GM18873 (cell line): ENCODE measurements around the gene PCP4.

Experiments
- ATAC-seq: cut with Tn5 transposase; IDR thresholded peaks from one replicate; pipeline ENCODE4 v1.9.1; 2021; ENCODE audit warnings: mild to moderate bottlenecking, moderate library complexity, moderate number of reproducible peaks; ENCODE audit not compliant: unreplicated experiment, low FRiP score

PCP4 gene

DNA sequence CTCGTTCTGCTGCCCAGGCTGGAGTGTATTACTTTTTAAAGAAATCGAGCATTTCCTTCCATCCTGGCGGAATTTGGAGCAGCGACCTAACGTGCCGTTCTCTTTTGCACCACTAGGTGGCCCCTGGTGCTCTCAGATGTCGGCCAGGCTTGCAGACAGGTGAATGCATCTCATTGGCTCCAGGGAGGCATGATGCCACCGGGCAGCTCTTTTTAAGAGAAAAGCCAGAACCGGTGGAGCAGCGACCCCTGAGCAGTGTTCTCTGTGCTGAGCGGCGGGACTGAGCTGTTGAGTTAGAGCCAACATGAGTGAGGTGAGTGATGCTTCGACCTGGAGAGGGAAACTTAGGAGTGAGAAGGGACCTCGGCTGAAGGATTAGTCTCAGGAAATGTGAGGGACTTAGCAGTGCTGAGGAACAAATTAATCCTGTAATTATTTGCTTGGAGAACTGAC is at the start of gene PCP4:
TSS of gene PCP4 (plus strand) at position 241 of the 453 bp plus-strand sequence. CDS start at position 305, 64 bp downstream.
- ATAC-seq: no peak

DNA sequence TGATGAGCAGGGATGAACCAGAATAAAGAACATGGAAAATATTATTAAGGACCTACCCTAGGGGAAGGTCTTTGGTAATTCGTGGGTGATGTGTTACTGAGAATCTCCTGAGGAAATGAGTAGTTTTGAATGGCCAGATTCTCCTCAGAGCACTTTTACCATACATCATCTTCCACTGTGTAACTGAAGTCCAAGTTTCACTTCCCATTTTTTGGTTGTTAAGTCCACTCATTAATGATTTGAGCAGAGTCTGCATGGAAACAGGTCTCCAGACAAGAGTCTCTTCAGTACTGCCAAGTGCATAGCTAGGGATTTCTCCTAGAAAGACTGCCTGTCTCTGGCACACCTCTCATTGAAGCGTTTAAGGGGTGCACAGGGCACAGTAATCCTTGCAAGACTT is 48.7 kb upstream of the PCP4 start:
- ATAC-seq: no peak

DNA sequence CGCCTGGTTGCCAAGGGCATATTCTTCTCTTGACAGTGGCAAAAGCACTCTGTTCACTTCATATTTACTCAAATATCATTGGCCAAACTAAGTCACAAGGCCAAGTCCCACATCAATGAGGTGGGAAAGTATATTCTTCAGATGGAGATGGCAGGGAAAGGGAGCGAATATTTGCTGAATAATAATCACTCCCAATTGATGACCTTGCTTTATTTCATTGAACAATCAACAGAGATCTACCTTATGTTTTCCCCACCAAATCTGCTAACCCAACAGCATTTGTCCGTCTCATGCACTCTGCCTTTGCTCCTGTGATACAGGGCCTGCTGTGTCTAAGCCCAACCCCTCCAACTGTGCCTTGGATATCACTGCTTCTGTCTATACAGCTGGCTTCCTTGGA is 45.2 kb upstream of the PCP4 start:
- ATAC-seq: no peak

DNA sequence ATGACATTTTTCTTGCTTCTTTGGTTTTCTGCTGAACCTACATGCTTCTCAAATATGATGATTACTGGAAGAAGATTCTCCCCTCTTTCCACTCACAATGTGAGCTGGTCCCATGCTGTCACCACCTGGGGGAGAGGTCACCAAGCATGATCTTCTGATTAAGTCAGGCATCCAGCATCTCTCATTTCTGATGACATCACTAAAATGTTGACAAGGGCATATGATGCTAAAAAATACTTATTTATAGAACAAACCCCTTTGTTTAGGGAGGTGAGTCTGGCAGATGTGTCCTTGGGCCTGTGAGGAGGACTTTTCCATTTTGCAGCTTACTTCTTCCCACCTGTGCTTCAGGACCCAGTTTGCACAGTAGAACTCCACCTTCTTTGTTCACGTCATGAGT is 42.0 kb upstream of the PCP4 start:
- ATAC-seq: no peak

DNA sequence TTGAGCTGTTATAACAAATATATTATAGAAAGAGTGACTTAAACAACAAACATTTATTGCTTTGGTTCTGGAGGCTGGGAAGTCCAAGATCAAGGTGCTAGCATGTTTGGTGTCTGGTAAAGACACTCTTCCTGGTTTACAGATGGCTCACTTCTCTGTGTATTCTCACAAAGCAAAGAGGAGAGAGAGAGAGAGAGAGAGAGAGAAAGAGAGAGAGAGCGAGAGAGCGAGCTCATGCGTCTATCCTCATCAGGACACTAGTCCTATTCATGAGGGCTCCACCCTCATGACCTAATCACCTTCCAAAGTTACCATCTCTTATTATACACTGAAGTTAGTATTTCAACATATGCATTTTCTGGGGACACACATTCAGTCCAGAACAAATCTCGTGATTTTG is 32.7 kb upstream of the PCP4 start:
- ATAC-seq: no peak

DNA sequence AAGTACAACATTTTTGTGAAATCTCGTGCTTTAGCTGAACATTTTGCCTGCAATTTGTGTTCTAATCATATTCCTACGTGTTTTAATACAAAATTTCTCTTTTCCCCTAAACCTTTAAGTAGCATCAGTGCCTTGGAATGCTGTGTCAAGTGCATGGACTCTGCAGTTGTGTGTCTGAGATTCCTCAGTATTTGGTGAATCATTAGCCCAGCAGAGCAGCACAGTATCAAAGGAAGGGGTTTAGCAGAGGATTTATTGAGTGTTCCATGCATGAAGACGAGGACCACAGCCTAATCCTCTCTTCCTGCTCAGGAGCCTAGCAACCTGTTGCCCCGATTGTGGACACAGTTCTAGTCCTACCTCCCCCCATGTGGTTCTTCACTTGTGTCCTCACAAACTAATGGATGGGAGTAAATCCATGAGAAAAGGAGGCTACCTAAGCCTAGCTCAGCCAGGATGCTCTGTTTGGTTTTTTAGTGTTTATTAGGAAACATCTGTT is 29.3 kb upstream of the PCP4 start:
- ATAC-seq: no peak

DNA sequence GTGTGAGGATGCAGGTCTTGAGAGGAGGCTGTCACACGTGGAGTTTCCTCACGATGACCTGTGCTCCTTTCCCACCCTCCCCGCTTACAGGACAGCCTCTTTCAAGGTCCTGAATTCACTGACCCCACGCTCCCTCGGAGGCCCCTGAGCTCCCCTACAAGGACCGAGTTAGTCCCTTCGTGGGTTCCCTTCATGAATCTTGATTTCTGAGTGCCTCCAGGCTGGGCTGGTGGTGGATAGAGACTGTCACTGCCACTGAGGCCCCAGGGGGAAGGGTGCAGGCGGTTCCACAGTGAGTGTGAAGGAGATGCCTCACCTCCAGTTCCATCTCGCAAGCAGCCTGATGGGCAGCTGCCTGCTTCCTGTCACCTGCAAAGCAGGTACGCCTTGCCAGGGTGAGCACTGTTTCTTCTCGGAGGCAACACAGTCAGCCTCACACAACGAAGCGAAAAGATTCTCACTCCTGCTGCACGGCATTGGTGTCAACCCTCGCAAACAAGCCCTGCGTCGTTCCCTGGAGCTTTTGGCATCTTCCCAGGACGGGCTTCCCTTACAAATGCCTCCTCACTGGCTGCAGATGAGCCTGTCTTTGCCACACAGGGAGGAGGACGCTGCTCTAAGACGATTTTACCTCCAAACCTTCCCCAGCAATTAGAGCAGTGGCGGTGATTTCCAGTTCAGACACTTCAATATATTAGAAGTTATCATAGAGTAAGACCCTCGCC is 26.7 kb upstream of the PCP4 start:
- ATAC-seq: no peak

DNA sequence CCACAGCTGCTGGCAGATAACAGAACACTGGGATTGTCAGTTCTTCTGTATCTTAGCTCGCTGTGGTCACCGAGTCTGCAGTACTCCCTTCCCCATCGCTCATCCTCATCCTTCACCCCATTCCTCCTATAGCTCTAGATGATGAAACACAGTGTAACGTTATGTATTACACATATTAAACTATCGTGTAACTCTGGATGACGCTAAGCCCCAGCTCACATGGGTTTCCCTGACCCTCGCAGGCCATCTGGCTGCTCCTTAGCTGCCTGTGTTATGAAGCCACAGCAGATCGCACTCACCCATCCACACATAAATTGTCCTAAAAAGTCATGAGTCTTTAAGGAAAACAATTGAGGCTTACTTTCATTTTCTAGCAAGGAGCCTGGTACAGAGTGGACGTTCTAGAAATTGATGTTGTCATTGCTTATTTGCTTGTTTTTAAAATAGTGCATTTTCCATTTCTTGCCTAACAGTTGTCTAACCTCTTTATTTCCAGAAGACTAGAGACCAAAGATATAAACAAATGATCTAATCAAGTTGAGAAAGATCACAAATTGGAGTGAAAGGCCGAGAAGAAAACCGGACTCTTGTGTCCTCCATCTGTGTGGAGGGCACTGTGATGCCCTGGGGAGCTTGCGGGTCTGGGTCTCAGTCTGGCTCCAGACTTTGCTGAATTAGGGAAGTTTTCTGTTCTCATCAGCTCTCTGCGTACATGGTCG is 24.3 kb upstream of the PCP4 start:
- ATAC-seq: no peak

DNA sequence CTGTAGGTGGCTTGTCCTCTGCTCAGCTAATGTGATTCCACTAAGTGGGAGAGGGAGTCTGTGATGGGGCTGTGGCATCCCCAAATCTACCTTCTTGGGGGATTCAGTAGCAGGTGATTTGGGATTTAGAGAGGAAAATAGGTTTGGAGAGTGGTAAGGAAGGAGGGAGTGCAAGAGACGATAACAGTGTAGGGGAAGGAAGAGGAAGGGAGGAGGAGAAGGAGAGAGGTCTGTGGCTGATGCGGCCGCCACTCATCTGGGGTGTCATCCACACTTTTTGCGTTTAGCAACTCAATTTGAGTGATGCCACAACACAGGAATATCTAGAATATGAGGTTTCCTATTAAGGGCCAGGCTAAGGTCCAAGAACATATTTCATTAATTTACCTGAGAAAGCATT is 23.8 kb upstream of the PCP4 start:
- ATAC-seq: no peak

DNA sequence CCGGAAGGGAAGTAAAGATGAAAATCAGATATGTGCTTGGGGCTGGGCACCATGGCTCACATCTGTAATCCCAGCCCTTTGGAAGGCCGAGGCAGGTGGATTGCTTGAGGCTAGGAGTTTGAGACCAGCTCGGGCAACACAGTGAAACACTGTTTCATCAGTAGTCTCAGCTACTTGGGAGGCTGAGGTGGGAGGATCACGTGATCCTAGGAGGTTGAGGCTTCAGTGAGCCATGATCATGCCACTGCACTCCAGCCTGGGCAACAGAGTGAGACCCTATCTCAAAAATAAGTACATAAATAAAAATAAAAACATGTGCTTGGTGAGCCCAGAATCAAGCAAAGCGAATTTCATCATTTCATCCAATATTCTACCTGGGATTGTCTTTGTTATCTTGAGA is 23.3 kb upstream of the PCP4 start:
- no peak for ATAC-seq

DNA sequence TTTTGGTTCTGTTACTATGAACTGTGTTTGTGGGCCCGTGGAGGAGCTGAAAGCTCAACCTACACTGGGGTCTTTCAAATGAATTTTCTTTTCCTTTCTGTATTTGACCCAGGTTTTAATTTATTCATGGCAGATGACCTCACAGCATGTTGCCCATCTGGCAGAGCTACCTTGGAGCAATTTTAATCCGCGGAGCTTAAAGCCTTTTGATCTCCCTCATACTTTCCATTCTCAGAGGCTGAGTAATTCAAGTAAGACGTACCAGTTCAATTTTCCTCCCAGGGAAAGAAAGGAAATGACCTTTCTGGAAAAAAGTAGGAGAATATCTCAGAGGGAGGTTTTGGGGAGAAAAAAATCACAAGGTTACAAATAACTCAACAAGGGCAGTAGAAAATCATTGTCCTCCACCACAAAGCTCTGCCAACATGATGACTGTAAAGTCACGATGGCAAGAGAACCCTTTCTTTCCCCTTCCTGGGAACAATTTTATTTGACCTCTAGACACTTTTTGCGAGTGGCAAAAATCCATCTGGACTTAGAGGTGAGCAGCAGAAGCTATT is 21.6 kb upstream of the PCP4 start:
- ATAC-seq: no peak

DNA sequence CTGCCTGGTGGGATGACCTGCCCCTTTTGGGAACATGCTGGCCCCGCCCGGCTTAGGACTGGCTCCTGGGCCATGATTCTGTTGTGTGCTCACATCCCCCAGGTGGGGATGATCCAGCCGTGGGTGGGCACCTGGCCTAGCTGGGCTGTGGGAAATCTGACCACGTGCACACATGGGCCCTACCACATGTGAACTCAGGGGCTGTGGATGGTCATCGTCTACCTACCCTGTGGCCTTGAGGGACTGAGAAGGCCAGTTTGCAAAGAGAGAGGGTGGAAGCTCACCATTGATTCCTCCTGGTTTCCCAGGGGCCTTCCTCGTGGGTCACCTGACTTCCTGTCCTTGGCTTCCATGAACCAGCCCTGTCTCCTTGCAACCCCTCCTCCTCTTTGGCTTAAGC is 19.4 kb upstream of the PCP4 start:
- ATAC-seq: no peak

DNA sequence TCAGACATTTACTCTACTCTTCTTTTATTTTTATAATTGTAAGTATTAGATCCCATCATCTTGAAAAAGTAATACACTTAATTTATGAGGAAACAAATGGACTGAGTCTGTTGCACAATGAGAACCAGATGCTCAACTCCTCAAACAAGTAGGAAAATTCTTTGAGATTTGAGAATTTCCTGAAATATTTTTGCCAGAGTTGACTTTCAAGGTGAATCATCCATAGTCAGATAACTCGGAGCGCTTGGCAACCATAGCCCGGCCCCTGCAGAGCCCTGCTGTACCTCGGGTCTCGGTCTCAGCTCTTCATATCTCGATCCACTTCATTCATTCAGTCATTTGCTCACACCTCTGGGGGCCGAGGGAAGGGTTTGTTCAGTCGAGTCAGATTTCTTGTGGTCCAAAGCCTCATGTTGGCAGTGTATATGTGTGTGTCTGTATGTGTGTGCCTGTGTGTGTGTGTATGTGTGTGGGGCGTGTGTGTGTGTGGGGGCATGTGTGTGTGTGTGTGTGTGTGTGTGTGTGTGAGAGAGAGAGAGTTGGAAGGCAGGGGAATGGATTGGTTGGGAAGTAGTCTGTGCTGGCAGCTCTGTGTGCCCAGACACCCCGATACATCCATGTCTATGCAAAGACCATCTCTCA is 18.1 kb upstream of the PCP4 start:
- no peak for ATAC-seq

DNA sequence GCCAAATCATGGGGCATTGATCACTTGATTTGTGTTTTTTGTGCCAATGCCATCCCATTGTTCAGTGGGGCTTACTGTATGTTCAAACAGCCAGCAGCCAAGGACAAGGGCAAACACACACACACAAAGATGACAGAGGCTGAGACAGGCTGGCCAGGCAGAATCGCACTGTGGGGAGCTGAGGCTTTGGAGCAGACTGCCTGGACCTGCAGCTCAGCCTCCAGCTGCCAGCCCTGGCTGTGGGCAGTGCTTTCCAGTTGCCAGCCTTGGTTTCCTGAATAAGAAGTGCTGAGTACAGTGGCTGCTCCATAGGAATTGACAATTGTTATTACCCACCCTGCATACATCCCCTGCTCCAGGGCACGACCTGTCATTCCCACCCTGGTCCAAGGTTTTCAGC is 16.9 kb upstream of the PCP4 start:
- no peak for ATAC-seq

DNA sequence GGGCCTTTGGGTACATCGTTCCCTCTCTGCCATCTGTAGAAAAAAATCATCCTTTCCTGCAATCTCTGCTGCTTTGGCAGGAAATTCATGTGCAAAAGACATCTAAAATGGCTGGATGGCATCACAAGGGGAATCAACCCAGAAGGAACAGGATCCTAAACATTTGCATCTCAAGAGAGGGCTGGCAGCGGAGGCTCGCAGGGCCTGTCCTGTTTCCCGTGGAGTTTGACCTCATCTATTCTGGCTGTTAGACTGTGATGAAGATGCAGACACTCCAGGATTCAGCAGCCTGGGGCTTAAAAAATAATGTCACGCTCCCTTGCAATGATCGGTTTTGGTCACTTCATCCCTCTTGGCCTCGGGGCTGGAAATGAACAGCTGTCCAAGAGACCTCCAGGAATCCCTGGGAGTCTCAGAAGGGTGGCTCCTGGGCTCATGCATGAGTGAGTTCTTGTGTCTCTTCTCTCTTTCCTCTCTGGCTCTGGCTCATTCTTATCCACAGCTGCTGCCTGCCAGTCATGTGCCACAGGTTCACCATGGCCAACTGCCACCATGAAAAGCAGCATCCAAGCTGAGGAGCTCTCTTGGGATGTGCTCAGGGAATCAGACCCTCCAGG is 16.1 kb upstream of the PCP4 start:
- no peak for ATAC-seq

DNA sequence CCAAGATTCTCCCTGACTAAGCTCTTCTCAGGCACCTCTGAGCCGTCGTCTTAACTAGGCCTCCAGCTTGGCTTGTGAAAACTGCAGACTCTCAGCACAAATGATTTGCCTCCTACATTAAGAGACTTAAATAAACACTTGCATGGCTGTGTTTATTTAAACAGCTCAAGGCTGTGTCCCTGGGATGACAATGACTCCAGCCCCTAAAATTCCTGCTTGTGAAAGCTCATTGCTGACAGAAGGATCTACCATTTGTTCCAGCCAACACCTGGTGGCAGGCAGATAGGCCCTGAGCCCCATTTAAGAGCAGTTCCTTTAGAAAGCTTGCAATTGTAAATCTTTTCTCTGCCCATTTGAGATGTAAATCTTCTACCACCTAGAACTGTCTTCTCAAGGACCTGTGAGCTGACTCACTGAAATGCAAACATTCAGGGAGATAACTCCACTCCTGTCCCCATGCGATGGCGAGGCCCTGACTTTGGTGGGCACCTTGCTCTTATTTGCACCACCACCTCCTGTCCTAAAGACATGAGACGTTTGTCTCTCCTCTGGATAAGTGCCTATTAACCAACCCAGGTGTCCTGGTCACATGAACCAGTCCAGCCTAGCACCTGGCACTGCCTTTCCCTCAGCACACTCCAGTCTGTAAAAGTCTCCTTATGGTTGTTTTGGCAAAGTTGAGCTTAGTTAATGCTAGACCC is 15.1 kb upstream of the PCP4 start:
- ATAC-seq: no peak

DNA sequence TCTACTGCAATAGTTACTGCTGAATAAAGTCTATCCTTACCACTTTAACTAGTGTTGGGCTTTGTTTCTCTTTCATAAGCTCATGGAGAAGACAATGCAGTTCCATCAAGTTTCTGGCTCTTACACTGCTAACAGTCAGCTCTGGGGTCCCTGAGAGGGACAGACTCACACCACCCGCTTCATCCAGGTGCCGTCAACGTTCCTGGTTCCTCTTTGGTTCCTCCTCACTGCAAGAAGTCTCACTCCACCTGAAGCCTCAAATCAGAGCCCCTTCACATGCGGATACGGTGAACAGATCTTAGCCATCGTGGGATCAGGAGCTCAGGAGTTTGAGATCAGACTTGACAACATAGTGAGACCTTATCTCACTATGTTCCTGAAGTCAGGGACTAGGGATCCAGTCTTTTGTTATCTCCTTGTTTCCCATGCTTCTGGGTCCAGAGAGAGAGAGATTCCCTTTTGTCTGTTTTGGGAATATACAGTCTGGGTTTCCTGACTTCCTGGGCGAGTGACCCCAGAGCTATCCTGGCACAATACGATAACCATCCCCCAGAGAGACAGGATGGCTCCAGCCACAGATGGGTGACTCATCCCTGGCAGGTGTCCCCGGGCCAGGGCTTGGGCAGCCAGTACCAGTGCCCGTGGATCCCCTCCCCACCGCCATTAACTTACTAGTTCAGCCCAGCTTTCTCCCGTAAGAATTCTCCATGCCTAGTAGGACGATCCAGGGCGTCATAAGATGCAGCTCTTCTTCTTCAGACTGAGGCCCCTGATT is 14.3 kb upstream of the PCP4 start:
- no peak for ATAC-seq

DNA sequence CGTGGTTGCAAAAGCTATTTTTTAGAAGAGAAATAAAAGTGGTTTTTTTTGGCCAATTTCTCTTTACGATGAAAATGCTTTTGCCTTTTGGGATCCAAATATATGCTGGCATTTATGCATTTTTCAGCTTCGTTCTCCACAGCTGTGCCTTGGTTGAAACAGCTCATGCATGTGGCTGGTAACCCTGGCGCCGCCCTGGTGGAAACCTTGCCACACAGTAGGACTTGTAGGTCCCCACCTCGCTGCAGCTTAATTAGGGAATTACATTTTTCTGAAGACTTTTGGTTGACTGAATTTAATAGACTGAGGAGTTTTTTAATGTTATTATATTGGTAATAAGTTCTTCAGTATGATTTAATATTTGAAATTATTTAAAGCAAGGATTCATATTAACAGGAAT is 12.7 kb upstream of the PCP4 start:
- no peak for ATAC-seq

DNA sequence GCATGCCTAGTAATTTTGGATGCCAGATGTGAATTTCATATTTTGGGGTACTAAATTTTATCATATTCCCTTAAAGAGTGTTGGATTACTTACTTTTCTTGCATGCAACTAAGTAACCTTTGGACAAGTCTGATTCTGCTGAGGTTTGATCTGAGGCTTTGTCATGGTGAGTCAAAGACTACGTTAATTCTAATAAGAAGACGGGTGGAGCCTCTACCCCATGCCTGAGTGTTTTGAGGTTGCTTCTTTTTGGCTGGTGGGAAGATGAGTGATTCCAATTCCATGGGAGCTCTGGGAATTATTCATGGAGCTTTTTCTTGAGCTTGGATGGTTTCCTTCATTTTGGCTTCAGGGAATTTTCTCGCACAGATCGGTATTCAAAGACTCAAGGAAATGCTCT is 11.6 kb upstream of the PCP4 start:
- ATAC-seq: no peak
